Activated naive CD4-positive, alpha-beta T cell treated with Interleukin-2 at 50 U/mL for 16 hours (primary cell): ENCODE data around the gene BHLHE40.

Experiments
- DNase-seq: peaks from one replicate; pipeline ENCODE4 v3.0.0-alpha.2; 2020

Gene BHLHE40

DNA sequence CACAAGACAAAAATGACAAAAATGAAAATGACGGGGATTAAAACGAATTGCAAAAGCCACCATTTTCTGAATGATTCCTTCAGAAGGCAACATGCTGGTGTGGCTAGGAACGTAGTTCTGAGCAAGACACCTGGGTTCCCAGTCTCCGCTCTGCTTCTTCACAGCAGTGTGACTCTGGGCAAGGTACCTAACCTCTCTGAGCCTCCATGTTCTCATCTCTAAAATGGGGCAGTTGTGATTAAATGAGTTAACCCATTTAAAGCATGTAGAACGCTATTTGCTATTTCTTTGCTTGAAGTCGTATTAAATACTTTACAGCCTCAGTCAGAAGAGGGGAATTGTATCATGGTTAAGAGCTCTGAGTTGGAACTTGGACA is 23.6 kb downstream of the BHLHE40 start:
- no peak for DNase-seq

DNA sequence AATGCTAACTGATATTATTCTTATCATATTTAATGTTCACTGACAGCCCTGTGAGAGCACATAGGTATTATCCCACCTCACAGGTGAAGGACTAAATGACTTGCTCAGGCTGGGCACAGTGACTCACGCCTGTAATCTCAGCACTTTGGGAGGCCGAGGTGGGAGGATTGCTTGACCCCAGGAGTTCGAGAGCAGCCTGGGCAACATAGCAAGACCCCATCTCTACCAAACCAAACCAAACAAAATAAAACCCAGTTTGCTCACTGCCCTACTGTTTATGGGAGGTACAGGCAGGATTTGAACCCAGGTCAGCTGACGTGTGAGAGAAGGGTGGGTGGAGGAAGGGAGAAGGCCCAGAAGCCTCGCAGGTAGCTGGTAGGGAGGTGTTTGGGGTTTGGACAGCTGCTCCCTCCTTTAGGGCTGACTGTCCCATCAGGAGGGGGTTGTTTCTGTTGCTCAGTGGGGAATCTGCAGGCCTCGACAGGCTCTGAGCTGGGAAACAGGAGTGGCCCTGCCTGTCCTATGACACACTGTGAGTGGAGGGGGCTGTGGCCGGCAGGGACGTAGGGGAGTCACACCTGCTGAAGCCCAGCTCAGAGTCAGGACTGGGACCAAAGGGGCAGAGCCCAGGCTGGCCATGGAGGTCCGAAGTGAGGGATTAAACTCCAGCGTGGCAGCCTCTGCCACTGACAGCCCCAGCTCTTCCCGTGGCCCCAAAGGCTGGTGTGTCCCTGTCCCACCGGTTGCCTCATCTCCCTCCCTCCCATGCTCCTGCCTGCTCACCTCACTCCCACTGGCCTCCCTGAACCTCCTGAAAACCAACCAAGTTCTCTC is 25.3 kb downstream of the BHLHE40 start:
- DNase-seq: no peak

DNA sequence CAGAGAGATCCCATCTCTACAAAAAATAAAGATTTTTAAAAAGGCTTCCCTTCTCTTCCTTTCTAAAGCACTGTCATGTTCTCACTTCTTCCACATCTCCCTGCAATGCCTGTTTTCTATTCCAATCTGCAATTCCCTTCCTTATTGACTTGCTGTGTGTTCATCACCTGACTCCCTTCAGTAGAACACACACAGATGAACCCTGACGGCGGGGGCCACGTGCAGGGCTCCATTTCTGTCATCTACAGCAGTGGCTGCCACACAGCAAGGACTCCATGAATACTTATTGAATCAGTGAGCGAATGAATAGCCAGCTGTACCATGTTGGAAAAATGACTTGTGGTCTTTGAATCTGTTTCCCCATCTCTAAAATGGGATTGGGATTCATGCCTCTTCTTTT is 26.1 kb downstream of the BHLHE40 start:
- no peak for DNase-seq

DNA sequence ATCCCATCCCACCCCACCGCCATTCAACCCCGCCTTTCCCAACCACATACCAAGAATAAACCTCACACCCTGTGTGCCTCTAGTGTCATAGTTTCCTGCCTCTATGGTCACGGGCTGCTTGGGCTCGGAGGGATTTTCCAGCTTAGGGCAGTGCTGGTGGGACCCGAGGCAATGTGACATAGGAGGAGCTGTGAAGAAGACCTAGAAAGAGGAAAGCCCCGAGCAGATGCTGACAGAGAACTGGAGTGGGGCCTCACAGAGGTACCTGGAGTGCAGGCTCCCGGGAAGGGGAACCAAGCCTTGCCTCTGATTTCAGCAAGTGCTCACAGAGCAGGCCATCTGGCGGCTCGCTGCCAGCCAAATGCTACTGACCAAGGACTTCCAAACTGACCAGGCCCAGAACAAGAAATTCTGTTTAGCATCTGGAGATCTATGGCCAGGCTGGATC is 27.5 kb downstream of the BHLHE40 start:
- DNase-seq: peak; percentile 79

DNA sequence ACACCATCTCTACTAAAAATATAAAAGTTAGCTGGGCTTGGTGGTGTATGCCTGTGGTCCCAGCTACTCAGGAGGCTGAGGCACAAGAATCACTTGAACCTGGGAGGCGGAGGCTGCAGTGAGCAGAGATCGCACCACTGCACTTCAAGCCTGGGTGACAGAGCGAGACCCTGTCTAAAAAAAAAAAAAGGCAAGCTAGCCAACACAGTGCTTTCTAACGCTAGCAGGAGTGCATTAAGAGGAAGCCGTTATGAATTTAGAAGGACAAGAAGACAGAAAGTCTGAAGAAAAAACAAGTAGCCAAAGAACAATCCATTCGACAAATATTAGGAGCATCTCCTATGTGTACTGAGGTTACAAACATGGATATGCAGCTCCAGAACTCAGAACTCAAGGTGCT is 28.6 kb downstream of the BHLHE40 start:
- no peak for DNase-seq

DNA sequence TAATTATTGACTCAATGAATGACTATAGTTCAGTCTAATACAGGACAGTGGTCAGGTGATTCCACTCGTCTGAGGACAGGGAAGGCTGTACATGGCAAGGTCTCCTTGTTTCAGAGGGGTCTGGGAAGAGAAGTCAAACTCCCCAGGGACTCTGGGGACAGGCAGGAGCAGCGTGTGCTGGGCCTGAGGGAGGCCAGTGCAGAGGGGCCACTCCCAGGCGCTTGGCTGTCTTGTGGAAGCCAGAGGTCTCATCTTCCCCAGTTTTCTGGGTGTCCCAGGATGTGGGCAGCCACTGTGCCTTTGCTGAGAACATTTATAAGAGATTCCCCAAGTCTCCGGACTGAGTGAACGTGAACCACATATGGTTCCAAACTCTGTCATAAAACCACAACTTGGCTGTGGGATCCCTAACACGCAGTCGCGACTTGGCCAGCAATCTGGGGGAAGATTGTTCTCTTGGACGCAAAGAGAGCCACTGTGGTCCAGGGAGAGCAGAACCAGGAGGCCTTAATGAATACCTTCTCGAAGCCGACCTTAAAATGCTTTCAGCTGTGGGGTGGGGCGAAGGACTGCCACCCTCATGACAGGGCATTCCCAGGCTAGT is 30.4 kb downstream of the BHLHE40 start:
- no peak for DNase-seq

DNA sequence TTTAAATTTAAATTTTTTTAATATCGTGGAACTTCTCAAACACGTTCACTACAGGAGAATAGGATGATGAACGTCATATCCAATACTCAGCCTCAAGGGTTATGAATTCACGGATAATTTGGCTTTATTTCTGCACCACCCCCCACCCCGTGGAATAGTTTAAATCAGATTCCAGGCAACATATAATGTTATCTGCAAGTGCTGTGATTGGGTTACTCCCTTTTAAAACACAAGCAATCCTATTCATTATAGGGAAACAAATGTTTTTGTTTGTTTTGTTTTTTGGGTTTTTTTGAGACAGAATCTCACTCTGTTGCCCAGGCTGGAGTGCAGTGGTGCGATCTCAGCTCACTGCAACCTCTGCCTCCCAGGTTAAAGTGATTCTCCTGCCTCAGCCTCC is 30.9 kb downstream of the BHLHE40 start:
- no peak for DNase-seq

DNA sequence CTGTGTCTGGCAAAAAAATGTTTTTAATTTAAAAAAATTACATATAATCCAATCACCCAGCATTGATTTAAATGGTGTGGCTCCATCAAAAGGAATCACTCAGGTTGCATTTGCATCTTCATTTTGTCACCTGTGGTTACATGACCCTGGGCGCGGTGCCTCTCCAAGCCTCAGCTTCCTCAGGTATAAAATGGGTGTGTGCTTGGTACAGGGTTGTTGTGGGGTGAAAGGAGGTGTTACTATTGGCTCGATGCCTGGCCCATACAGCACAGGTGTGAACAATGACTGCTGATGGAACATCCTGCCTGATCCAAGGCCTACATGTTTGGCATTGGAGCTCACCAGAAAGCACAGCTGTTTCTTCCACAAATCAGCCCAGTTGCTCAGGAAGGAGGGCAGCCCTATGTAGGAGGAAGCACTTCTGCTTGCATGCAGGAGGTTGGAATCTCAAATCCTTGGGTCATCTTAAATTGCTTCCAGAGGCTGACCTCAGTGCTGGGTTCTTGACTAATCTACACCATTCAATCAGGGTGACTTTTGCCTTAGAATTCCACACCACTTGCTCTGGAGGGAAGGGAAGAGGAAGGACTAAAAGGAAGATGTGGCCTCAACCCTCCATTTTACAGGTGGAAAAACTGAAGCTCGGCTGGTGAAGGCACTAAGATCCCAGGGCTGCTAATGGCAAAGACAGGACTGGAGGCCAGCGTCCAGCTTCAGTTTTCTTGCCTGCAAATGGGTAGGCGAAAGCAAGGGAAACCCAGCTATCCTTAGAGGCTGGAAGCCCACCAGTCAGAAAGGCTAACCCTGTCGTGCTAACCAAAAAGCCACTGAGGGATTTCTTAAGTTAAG is 31.7 kb downstream of the BHLHE40 start:
- DNase-seq: no peak

DNA sequence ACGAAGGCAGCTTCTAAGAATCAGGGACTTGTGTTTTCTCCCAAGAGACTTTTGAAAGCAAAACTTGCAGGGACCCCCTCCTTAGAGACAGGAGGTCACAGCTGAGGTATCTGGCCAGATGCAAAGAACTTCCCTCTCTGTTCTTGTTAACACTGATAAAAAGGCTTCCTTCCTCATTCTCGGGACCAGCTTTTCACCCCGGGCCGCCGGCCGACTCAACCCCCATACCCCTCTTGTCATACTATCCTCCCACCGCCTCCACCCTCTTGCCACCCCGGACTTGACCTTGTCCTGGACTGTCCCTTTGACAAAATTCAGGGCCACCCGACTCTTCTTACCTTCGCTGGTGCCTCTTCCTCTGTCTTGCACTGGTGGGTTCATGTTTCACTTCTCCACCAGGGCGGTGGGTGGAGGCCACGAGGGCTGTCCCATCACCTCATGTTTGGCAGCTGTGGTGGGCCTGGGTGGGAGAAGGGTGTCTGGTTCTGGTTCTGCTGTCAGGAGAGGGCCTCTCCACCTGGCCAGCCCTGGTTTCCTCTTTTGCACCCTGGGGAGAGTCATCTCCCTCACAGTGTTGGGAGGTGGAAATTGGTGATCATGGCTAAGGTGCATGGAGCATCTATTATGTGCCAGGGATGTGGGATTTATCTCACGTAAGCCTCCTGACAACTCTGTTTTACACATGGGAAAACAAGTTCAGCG is 32.5 kb downstream of the BHLHE40 start:
- DNase-seq: no peak

DNA sequence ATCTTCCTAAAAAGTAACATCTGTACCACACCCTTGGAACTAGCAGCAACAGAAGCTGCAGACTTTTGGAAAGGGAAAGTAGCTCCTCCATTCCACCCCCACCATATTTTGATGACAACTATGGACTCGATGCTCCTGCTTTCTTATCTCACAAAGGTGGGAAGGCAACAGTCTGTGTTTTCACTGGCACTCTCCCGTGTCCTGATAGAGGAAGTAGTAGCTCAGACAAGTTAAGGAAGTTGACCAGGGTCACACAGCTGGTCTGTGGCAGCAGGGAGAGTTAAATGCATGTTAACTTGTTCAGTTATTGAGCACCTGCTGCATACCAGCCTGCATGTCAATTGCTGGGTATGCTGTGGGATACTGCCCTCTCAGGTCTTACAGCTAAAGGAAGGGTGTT is 33.1 kb downstream of the BHLHE40 start:
- no peak for DNase-seq

DNA sequence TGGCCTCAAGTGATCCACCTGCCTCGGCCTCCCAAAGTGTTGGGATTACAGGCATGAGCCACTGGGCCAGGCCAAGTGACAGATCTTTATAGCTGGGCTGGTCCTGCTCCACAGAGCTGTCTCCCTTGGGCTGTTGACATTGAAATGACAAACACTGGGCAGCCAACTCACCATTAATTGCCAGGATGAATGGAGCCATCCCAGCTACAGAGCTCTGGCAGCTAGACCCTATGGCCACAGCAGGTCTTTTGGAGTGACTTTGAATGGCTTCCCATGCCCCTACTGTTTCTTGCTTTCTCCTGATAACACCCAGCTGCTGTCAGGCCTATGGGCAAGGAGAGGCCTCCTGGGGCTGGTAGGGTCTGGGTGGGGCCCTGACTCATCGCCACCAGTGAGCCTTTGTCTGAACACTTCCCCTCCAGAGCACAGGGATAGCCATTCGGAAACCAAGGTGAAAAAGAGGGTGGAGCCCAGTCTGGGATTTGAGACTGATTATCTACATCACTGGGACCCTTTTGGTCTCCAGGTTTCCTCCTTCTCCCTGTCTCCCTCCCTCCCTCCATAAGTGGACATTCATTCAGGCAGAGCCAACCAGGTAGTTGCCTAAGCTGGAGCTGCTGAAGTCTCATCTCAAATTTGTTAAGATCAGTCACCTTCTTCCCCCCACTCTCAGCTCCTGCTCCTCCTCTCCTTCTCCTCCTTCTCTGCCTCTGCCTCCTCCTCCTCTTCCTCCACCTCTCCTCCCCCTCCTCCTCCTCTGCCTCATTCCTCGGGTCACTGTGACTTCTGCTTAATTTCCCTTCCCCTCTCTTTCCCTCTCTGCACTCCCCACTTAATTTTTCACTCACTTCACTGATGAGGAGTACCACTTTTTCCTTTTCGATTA is 34.0 kb downstream of the BHLHE40 start:
- DNase-seq: no peak

DNA sequence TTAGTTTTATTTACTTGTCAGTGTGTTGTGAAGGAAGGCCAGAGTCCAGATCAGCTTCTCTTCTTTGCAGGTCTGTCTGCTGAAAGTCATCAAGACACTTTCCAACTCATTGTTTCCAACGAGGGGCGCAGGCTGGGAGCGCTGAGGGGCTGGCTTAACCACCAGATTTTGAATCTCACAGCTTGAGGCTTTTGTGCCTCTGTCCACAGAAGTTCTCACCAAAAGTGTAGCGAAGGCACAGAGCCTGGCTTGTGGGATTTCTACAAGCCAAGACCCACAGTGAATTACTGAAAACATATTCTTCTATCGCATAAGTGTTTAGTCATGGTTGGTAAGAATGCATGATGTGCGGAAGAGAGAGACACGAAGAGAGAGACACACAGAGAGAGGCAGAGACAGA is 35.2 kb downstream of the BHLHE40 start:
- no peak for DNase-seq

DNA sequence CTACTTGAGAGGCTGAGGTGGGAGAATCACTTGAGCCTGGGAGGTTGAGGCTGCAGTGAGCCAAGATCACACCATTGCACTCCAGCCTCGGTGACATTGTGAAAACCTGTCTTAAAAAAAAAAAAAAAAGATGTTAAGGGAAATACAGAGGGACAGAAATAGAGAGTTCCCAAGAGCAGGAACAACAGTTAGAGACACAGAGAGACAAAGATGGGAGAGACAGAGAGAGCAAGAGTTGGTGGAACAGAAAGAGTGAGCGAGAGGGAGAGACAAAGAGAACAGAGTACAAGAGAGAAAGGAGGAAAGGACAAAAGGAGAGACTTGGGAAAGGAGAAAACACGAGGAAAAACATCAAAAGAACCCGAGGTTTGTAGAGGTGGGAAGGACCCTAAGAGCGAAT is 35.8 kb downstream of the BHLHE40 start:
- no peak for DNase-seq

DNA sequence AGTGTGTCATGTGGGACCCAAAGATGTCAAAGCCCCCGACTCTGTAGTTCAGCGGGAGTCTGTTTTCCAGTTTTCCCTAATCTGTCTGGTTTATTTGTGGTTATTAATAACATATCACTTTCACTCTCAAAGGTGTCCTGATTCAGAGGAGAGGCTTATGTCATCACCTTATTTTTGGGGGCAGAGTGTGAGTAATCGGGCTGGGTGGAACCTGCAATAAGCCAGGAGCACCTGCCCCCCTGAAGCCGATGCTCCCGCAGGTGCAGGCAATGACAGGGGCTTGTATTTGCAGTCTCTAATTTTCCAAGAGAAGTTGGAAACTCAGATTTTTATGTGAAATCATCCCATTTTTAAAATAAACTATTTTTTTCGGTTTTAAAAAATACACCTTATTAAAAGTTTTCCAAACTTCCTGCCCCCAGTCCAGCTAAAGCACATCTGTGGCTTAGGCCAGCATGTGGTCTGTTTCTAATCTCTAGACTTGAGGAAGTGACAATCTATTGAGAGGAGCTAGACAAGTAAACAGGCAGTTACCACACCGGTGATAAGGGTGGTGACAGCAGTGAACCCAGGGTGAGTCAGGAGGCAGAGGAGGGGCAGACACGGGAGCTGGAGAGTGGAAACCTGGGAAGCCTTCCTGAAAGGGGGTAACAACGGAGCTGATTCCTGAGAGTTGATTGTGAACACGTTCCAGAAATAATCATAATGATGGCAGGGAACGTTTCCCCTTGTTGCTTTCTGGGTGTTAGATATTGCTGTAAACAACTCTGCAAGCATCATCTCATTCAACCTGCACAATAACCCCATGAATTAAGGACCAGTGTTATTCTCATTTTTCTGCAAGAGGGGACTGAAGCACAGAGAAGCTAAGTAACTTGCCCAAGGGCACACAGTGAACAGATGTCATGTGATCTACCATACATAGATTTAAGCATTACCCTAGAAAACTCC is 37.2 kb downstream of the BHLHE40 start:
- peak; percentile 49 for DNase-seq

DNA sequence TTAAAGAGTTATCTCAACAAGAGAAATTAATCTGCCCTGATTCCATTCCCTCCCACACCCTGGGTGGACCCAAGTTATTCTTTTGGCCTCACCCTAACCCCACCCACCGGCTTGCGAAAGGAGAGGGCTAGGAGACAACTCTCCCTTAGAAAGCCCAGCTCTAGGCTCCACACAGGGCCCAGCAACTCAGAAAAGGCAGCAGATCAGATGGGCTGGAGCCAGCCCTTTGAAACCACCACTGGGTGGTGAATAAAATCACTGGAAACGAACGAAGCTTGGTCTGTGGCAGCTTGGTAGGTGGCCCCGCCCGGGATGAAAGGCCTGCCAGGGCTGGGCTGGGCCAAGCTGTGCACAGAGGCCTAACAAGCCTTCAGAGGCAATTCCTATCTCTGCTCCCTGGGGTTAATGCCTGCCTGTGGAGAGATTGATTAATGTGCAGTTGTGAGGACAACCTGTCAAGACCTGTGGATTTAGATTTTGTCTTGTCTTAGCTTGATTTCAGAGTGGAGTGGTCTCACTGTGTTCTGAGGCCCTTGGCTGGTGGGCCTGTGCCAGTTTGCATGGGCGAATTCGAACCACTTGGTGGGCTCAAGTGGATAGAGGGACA is 38.8 kb downstream of the BHLHE40 start:
- DNase-seq: no peak

DNA sequence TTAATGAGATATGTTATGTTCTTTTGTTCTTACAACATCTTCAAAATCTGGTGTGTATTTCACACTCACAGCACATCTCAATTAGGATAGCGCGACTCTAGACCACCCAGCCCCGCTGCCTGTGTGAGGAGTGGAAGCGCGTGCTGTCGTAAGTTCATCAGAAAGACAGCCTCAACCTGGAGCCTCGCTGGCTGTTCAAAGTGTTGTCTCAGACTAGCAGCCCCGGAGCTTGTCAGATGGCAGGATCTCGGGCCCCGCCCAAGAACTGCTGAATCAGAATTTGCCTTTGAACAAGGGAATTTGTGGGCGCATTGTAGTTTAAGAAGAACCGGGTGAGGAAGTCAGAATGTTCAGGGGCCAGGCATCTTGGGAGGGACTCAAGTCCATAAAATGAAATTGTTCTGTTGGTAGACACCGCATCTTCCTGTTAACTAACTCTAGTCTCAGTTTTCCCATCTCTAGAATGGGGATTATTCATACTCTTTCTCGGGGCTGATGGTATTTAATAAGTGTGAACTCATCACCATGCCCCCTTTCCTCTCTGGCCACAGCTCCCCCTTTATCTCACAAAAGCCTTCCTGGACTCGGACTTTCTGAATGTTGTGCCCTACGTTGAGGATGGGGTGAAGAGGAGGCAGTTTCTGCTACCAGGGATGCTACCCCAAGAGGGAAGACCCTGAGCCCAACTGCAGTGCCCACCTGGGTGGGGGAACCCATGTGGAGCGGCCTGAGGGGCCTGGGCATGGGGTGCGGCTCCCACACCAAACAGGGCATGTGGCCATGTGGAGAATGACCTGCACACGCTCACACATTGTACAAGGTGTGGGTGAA is 40.4 kb downstream of the BHLHE40 start:
- DNase-seq: peak; percentile 77

DNA sequence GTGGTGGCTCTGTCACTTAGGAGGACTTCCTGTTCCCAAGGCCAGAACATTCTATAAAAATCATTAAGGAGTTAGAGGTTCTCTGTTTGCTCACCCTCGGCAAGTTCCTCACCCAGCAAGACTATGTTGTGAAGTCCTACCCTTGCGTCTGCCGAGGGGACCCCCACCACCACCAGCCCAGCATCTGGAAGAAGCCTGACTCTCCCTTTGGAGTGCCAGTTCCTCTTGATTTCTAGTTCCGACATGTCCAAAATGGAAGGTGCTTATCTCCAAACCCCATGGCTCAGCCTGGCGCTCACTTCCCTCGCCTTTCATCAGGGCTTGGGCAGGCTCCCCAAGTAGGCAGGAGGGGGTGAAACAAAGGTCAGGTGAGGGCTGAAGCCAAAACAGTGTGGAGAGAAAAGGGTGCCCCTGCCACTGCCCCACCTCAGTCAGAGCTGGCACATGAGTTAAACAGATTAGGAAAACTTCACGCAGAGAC is 41.0 kb downstream of the BHLHE40 start:
- no peak for DNase-seq

DNA sequence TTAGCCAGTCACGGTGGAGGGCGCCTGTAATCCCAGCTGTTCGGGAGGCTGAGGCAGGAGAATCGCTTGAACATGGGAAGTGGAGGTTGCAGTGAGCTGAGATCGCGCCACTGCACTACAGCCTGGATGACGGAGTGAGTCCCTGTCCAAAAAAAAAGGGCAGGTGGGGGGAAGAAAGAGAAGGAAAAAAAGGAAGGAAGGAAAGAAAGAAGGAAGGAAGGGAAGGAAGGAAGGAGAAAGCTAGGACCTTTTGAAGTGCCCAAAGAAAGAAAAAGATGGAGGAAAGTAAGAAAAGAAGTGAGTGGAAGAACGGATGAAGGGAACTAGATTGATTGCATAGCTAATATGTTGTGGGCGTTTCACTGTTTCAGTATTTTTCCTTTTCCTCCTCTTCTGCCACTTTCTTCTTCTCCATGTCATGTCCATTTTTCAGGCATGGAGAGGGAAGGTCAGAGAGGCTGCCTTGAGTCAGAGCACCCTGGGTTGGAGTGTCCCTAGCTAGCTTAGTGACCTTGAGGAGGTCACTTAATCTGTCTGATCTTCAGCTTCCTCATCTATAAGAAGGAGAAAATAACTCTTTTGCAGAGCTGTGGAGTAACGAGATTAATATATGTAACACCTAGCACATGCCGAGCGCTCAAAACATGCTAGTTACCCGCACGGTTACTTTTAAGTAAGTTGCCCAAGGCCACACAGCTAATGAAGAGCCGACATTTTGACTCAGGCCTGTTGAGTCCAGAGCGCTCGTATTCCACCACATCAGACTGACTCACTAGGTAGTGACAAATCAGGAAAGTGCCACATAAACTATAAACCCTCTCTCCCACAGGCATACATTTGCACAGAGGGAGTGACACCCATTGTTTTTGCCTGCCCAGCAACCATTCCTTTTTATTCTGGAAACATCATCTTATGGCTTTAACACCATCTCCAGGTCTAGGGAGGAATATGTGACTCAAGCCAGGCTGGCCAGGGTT is 42.2 kb downstream of the BHLHE40 start:
- no peak for DNase-seq
